Non-pigmented ciliary epithelial cell (primary cell): ENCODE data around the gene SARNP.
"Not testable (repeated sequence)": the region's sequence is repeated elsewhere in the genome, so short reads cannot be mapped to it uniquely, and the experiment has no call there.

Experiments used
- DNase-seq: peaks from one replicate; pipeline ENCODE4 v3.0.0-alpha.2; 2010; ENCODE audit warnings: low read depth

The SARNP gene

GRCh38 chr12:55817345-55818139, at the start of gene SARNP, which contains the start of gene ORMDL2:
TSS of gene SARNP (minus strand) at chr12:55817724. CDS start at chr12:55817701, 23 bp downstream.
TSS of gene ORMDL2 (plus strand) at chr12:55818041. CDS start at chr12:55819000, 959 bp downstream.
- peak; percentile 100 for DNase-seq

GRCh38 chr12:55866454-55867004, 49.0 kb upstream of the SARNP start:
- DNase-seq = not testable (repeated sequence)

GRCh38 chr12:55865327-55865726, 47.8 kb upstream of the SARNP start:
- DNase-seq = no peak

GRCh38 chr12:55862931-55863330, 45.4 kb upstream of the SARNP start:
- DNase-seq = not testable (repeated sequence)

GRCh38 chr12:55862286-55862685, 44.8 kb upstream of the SARNP start:
- DNase-seq = no peak

GRCh38 chr12:55861871-55862270, 44.3 kb upstream of the SARNP start:
- no peak for DNase-seq

- DNase-seq = no peak
Observed at GRCh38 chr12:55861396-55861795, 43.9 kb upstream of the SARNP start.

GRCh38 chr12:55852740-55853139, 35.2 kb upstream of the SARNP start:
- no peak for DNase-seq

- DNase-seq = peak; percentile 37
Observed at GRCh38 chr12:55850893-55851292, 33.4 kb upstream of the SARNP start.

- no peak for DNase-seq
Observed at GRCh38 chr12:55850401-55850800, 32.9 kb upstream of the SARNP start.

- DNase-seq = no peak
Observed at GRCh38 chr12:55849616-55850343, 32.3 kb upstream of the SARNP start.

- DNase-seq = peak; percentile 100
Observed at GRCh38 chr12:55847603-55848291, 30.2 kb upstream of the SARNP start.

- peak; percentile 42 for DNase-seq
Observed at GRCh38 chr12:55847033-55847432, 29.5 kb upstream of the SARNP start.

- DNase-seq = no peak
Observed at GRCh38 chr12:55845785-55846496, 28.4 kb upstream of the SARNP start.

- DNase-seq = no peak
Observed at GRCh38 chr12:55845361-55845760, 27.8 kb upstream of the SARNP start.

GRCh38 chr12:55844961-55845360, 27.4 kb upstream of the SARNP start:
- DNase-seq = no peak

- DNase-seq = no peak
Observed at GRCh38 chr12:55843431-55843830, 25.9 kb upstream of the SARNP start.

GRCh38 chr12:55842681-55843429, 25.3 kb upstream of the SARNP start, which contains the start of gene MMP19:
TSS of gene MMP19 (minus strand) at chr12:55842936. CDS start at chr12:55842830, 106 bp downstream.
- DNase-seq = peak; percentile 50

GRCh38 chr12:55840581-55841351, 23.2 kb upstream of the SARNP start:
- no peak for DNase-seq
